ENCODE measurements around the gene CACNB2.

CACNB2 gene

GRCh38 chr10:18449611-18450026, 309.4 kb downstream of the CACNB2 start:
- H3K27ac ChIP-seq (ENCODE audit: insufficient read depth, low read depth, low read length, poor library complexity, severe bottlenecking), result no peak overlapping the region
- no peak overlapping the region for H3K4me3 ChIP-seq (ENCODE audit: insufficient read depth, low read depth, low read length)
- H3K9me3 ChIP-seq (ENCODE audit: control insufficient read depth, low read length), result no peaks in the 10 kb centered on the region
- no peaks in the 10 kb centered on the region for H3K4me1 ChIP-seq (ENCODE audit: control insufficient read depth, insufficient read depth, low read length)
- whole genome bisulfite sequencing, 2 experiments, result 94% methylated on average over 7 of the region's 7 CpGs
- H3K36me3 ChIP-seq (ENCODE audit: control insufficient read depth, insufficient read depth, low read length), result no peaks in the 10 kb centered on the region
- H3K27me3 ChIP-seq (ENCODE audit: control insufficient read depth, insufficient read depth, low read length, poor library complexity, severe bottlenecking), result no peaks in the 10 kb centered on the region

- H3K4me3 ChIP-seq (ENCODE audit: insufficient read depth, low read depth, low read length), result no peak overlapping the region
- H3K9me3 ChIP-seq (ENCODE audit: control insufficient read depth, low read length), result no peaks in the 10 kb centered on the region
- no peaks in the 10 kb centered on the region for H3K27me3 ChIP-seq (ENCODE audit: control insufficient read depth, insufficient read depth, low read length, poor library complexity, severe bottlenecking)
- no peaks in the 10 kb centered on the region for H3K36me3 ChIP-seq (ENCODE audit: control insufficient read depth, insufficient read depth, low read length)
- H3K4me1 ChIP-seq (ENCODE audit: control insufficient read depth, insufficient read depth, low read length), result no peaks in the 10 kb centered on the region
- whole genome bisulfite sequencing, 2 experiments, result 90 to 93% methylated on average over 6 of the region's 6 CpGs
- no peak overlapping the region for H3K27ac ChIP-seq (ENCODE audit: insufficient read depth, low read depth, low read length, poor library complexity, severe bottlenecking)
Measured at GRCh38 chr10:18450298-18450697, 310.1 kb downstream of the CACNB2 start.

- Histone ChIP-seq H3K36me3 (ENCODE audit: control insufficient read depth, insufficient read depth, low read length) (no peaks in the 10 kb centered on the region), H3K4me1 (ENCODE audit: control insufficient read depth, insufficient read depth, low read length) (no peaks in the 10 kb centered on the region), H3K4me3 (ENCODE audit: insufficient read depth, low read depth, low read length) (no peak overlapping the region), H3K27ac (ENCODE audit: insufficient read depth, low read depth, low read length, poor library complexity, severe bottlenecking) (no peak overlapping the region), H3K9me3 (ENCODE audit: control insufficient read depth, low read length) (no peaks in the 10 kb centered on the region), H3K27me3 (ENCODE audit: control insufficient read depth, insufficient read depth, low read length, poor library complexity, severe bottlenecking) (no peaks in the 10 kb centered on the region)
- WGBS, 2 experiments, result 94 to 96% methylated on average over 1 of the region's 1 CpG
Measured at GRCh38 chr10:18455086-18455884, 315.1 kb downstream of the CACNB2 start.

GRCh38 chr10:18456984-18457383, 316.8 kb downstream of the CACNB2 start:
- Histone ChIP-seq H3K27me3 (ENCODE audit: control insufficient read depth, insufficient read depth, low read length, poor library complexity, severe bottlenecking) (no peaks in the 10 kb centered on the region), H3K36me3 (ENCODE audit: control insufficient read depth, insufficient read depth, low read length) (no peaks in the 10 kb centered on the region), H3K4me3 (ENCODE audit: insufficient read depth, low read depth, low read length) (no peak overlapping the region), H3K4me1 (ENCODE audit: control insufficient read depth, insufficient read depth, low read length) (no peaks in the 10 kb centered on the region), H3K27ac (ENCODE audit: insufficient read depth, low read depth, low read length, poor library complexity, severe bottlenecking) (no peak overlapping the region), H3K9me3 (ENCODE audit: control insufficient read depth, low read length) (no peaks in the 10 kb centered on the region)
- 92 to 95% methylated on average over 3 of the region's 3 CpGs for WGBS, 2 experiments

GRCh38 chr10:18460032-18460431, 319.8 kb downstream of the CACNB2 start:
- Histone ChIP-seq H3K36me3 (ENCODE audit: control insufficient read depth, insufficient read depth, low read length) (no peaks in the 10 kb centered on the region), H3K27ac (ENCODE audit: insufficient read depth, low read depth, low read length, poor library complexity, severe bottlenecking) (no peak overlapping the region), H3K9me3 (ENCODE audit: control insufficient read depth, low read length) (no peaks in the 10 kb centered on the region), H3K4me3 (ENCODE audit: insufficient read depth, low read depth, low read length) (no peak overlapping the region), H3K4me1 (ENCODE audit: control insufficient read depth, insufficient read depth, low read length) (no peaks in the 10 kb centered on the region), H3K27me3 (ENCODE audit: control insufficient read depth, insufficient read depth, low read length, poor library complexity, severe bottlenecking) (no peaks in the 10 kb centered on the region)
- WGBS, 2 experiments, result 83 to 100% methylated on average over 1 of the region's 2 CpGs

GRCh38 chr10:18463673-18464211, 323.5 kb downstream of the CACNB2 start:
- H3K27ac ChIP-seq (ENCODE audit: insufficient read depth, low read depth, low read length, poor library complexity, severe bottlenecking), result no peak overlapping the region
- H3K9me3 ChIP-seq (ENCODE audit: control insufficient read depth, low read length), result no peaks in the 10 kb centered on the region
- H3K27me3 ChIP-seq (ENCODE audit: control insufficient read depth, insufficient read depth, low read length, poor library complexity, severe bottlenecking), result no peaks in the 10 kb centered on the region
- 89 to 94% methylated on average over 5 of the region's 5 CpGs for WGBS, 2 experiments
- H3K4me3 ChIP-seq (ENCODE audit: insufficient read depth, low read depth, low read length), result no peak overlapping the region
- no peaks in the 10 kb centered on the region for H3K4me1 ChIP-seq (ENCODE audit: control insufficient read depth, insufficient read depth, low read length)
- no peaks in the 10 kb centered on the region for H3K36me3 ChIP-seq (ENCODE audit: control insufficient read depth, insufficient read depth, low read length)

- WGBS, 2 experiments, result 91 to 100% methylated on average over 1 to 2 of the region's 2 CpGs
- no peak overlapping the region for H3K4me3 ChIP-seq (ENCODE audit: insufficient read depth, low read depth, low read length)
Measured at GRCh38 chr10:18469125-18469524, 328.9 kb downstream of the CACNB2 start.

GRCh38 chr10:18472977-18473376, 332.8 kb downstream of the CACNB2 start:
- H3K27ac ChIP-seq (ENCODE audit: insufficient read depth, low read depth, low read length, poor library complexity, severe bottlenecking), result no peak overlapping the region
- H3K4me3 ChIP-seq (ENCODE audit: insufficient read depth, low read depth, low read length), result no peak overlapping the region
- no peaks in the 10 kb centered on the region for H3K27me3 ChIP-seq (ENCODE audit: control insufficient read depth, insufficient read depth, low read length, poor library complexity, severe bottlenecking)
- H3K9me3 ChIP-seq (ENCODE audit: control insufficient read depth, low read length), result no peaks in the 10 kb centered on the region
- H3K4me1 ChIP-seq (ENCODE audit: control insufficient read depth, insufficient read depth, low read length), result no peaks in the 10 kb centered on the region
- WGBS, 2 experiments, result 90 to 93% methylated on average over 5 of the region's 5 CpGs
- H3K36me3 ChIP-seq (ENCODE audit: control insufficient read depth, insufficient read depth, low read length), result no peaks in the 10 kb centered on the region

More at GRCh38 chr10:18469125-18469524, 328.9 kb downstream of the CACNB2 start:
- no peaks in the 10 kb centered on the region for H3K9me3 ChIP-seq (ENCODE audit: control insufficient read depth, low read length)
- no peak overlapping the region for H3K27ac ChIP-seq (ENCODE audit: insufficient read depth, low read depth, low read length, poor library complexity, severe bottlenecking)
- H3K4me1 ChIP-seq (ENCODE audit: control insufficient read depth, insufficient read depth, low read length), result no peaks in the 10 kb centered on the region
- H3K27me3 ChIP-seq (ENCODE audit: control insufficient read depth, insufficient read depth, low read length, poor library complexity, severe bottlenecking), result no peaks in the 10 kb centered on the region
- H3K36me3 ChIP-seq (ENCODE audit: control insufficient read depth, insufficient read depth, low read length), result no peaks in the 10 kb centered on the region

- Histone ChIP-seq H3K36me3 (ENCODE audit: control insufficient read depth, insufficient read depth, low read length) (no peaks in the 10 kb centered on the region), H3K27me3 (ENCODE audit: control insufficient read depth, insufficient read depth, low read length, poor library complexity, severe bottlenecking) (no peaks in the 10 kb centered on the region), H3K4me1 (ENCODE audit: control insufficient read depth, insufficient read depth, low read length) (no peaks in the 10 kb centered on the region), H3K27ac (ENCODE audit: insufficient read depth, low read depth, low read length, poor library complexity, severe bottlenecking) (no peak overlapping the region), H3K9me3 (ENCODE audit: control insufficient read depth, low read length) (no peaks in the 10 kb centered on the region), H3K4me3 (ENCODE audit: insufficient read depth, low read depth, low read length) (no peak overlapping the region)
- WGBS, 2 experiments, result 88 to 90% methylated on average over 12 of the region's 12 CpGs
Measured at GRCh38 chr10:18473424-18474117, 333.3 kb downstream of the CACNB2 start.

GRCh38 chr10:18474118-18474455, 333.9 kb downstream of the CACNB2 start:
- 86 to 87% methylated on average over 8 of the region's 8 CpGs for WGBS, 2 experiments
- H3K36me3 ChIP-seq (ENCODE audit: control insufficient read depth, insufficient read depth, low read length), result no peaks in the 10 kb centered on the region
- no peaks in the 10 kb centered on the region for H3K4me1 ChIP-seq (ENCODE audit: control insufficient read depth, insufficient read depth, low read length)
- no peak overlapping the region for H3K4me3 ChIP-seq (ENCODE audit: insufficient read depth, low read depth, low read length)
- no peaks in the 10 kb centered on the region for H3K9me3 ChIP-seq (ENCODE audit: control insufficient read depth, low read length)
- H3K27ac ChIP-seq (ENCODE audit: insufficient read depth, low read depth, low read length, poor library complexity, severe bottlenecking), result no peak overlapping the region
- H3K27me3 ChIP-seq (ENCODE audit: control insufficient read depth, insufficient read depth, low read length, poor library complexity, severe bottlenecking), result no peaks in the 10 kb centered on the region
